Aorta (tissue), 5 donors: Measurements from ENCODE around the gene FGD3. TPM values are rescaled to one million over a fixed set of nuclear protein-coding genes. Genes with fewer than 3 reads are reported as not detected.

Source experiments
- ATAC-seq: fragments of 200-7000 bp; cut with Tn5 transposase; one replicate; pipeline ENCODE4 v1.9.1; 2022; ENCODE audit warnings: moderate library complexity; ENCODE audit not compliant: low FRiP score
- DNase-seq, 2 donors: peaks; one replicate each; pipeline ENCODE4 v3.0.0-alpha.2; 2020
- H3K27ac ChIP-seq, 2 donors: one replicate each; pipeline ENCODE4 v1.5.1; 2013; ENCODE audit warnings: low read length in 2 of 2, mild to moderate bottlenecking in 2 of 2, moderate library complexity in 2 of 2, control low read depth in 1 of 2, inconsistent platforms in 1 of 2, low read depth in 1 of 2
- H3K27me3 ChIP-seq, 2 donors: one replicate each; pipeline ENCODE4 v1.6.1; 2013; ENCODE audit warnings: control low read depth in 1 of 2, low read length in 1 of 2, mild to moderate bottlenecking in 1 of 2, moderate library complexity in 1 of 2; ENCODE audit not compliant: insufficient read depth in 2 of 2, control insufficient read depth in 1 of 2
- H3K36me3 ChIP-seq, 2 donors: one replicate each; pipeline ENCODE4 v1.6.1; 2013; ENCODE audit warnings: control low read depth in 1 of 2, low read length in 1 of 2, mild to moderate bottlenecking in 1 of 2; ENCODE audit not compliant: insufficient read depth in 2 of 2, control insufficient read depth in 1 of 2
- H3K4me1 ChIP-seq, 2 donors: one replicate each; pipeline ENCODE4 v1.6.1; 2013; ENCODE audit warnings: low read length in 2 of 2, control low read depth in 1 of 2, mild to moderate bottlenecking in 1 of 2, moderate library complexity in 1 of 2; ENCODE audit not compliant: insufficient read depth in 2 of 2, control insufficient read depth in 1 of 2
- H3K4me3 ChIP-seq, 2 donors: one replicate each; pipeline ENCODE4 v1.5.1; 2013; ENCODE audit warnings: low read length in 2 of 2, control low read depth in 1 of 2, mild to moderate bottlenecking in 1 of 2
- H3K9me3 ChIP-seq: one replicate; pipeline ENCODE4 v1.6.1; 2013; ENCODE audit warnings: mild to moderate bottlenecking, low read length; ENCODE audit not compliant: control insufficient read depth
- WGBS, 2 donors: extraction: QIAGEN DNeasy Blood & Tissue Kit; methylation state at CpG; one replicate each; pipeline ENCODE4 v1.1.7; 2013; 5-methylcytosine and 5-hydroxymethylcytosine counted together
- intact Hi-C, 2 donors: fragments of 100-400 bp; cut with DNase I; formaldehyde crosslinking; loops; one replicate each; pipeline versions ENCODE4 v1.14.2 to v1.15.0; 2022
- polyA plus RNA-seq, 2 donors: library from polyadenylated mRNA; stranded (reverse); fragments of 200-250 nt; gene quantifications; one replicate each; pipeline ENCODE4 v1.2.3, GENCODE V29; 2013
- total RNA-seq, 2 donors: library from RNA; stranded (reverse); fragmentation: NEBNext Ultra II Directional; extraction: Animal tissue kit (Norgen Biotek cat#: 25700); gene quantifications; one replicate each; pipeline ENCODE4 v1.2.1, GENCODE V29; 2021
- donor health status: healthy with polysubstance abuse.
- donor health status: Bipolar disorder and iron deficiency.
- donor health status: DM: no; HTN: no; CAD: no.
- donor health status: DM: no; HTN: no; CAD: no.
- donor health status: DM: yes; HTN: yes; CAD: no.

Gene FGD3
- total and polyA plus RNA-seq, 4 donors = 0.69 to 13.4 (median 5.8) TPM

GRCh38 chr9:93007529-93008058 is 60.3 kb downstream of the FGD3 start:
- WGBS, 2 donors = 82 to 86% methylated on average over 12 of the region's 12 CpGs
- intact Hi-C loops = loop anchor here (5.0 to 10.0 kb wide), 3 partner anchors 45 to 297 kb away; partner anchors contain the start of gene CARD19 (in 2 of the 2)

GRCh38 chr9:93008457-93008856 is 61.1 kb downstream of the FGD3 start:
- H3K4me3 ChIP-seq = no peak overlapping the region
- DNase-seq (no peak), ATAC-seq (no peak)
- H3K9me3 ChIP-seq = no peaks in the 10 kb centered on the region
- 95% methylated on average over 8 of the region's 8 CpGs for WGBS, 2 donors
- no peaks in the 10 kb centered on the region for H3K36me3 ChIP-seq
- no peaks in the 10 kb centered on the region for H3K27me3 ChIP-seq
- intact Hi-C loops = loop anchor here (5.0 to 10.0 kb wide), 3 partner anchors 44 to 296 kb away; partner anchors contain the start of gene CARD19 (in 2 of the 2)
- H3K4me1 ChIP-seq = no peaks in the 10 kb centered on the region
- no peak overlapping the region for H3K27ac ChIP-seq

More at GRCh38 chr9:93007529-93008058, 60.3 kb downstream of the FGD3 start:
- ATAC-seq (no peak), DNase-seq (no peak)
- H3K27ac ChIP-seq = no peak overlapping the region
- H3K27me3 ChIP-seq = no peaks in the 10 kb centered on the region
- no peaks in the 10 kb centered on the region for H3K4me1 ChIP-seq
- no peaks in the 10 kb centered on the region for H3K36me3 ChIP-seq
- no peaks in the 10 kb centered on the region for H3K9me3 ChIP-seq
- no peak overlapping the region for H3K4me3 ChIP-seq

- H3K9me3 ChIP-seq = no peaks in the 10 kb centered on the region
- no peaks in the 10 kb centered on the region for H3K4me1 ChIP-seq
- ATAC-seq (no peak), DNase-seq (no peak)
- no peak overlapping the region for H3K4me3 ChIP-seq
- 86 to 87% methylated on average over 21 of the region's 21 CpGs for WGBS, 2 donors
- H3K27ac ChIP-seq = no peak overlapping the region
- intact Hi-C loops = loop anchor here (5.0 to 10.0 kb wide), 3 partner anchors 43 to 295 kb away; partner anchors contain the start of gene CARD19 (in 2 of the 2)
- H3K27me3 ChIP-seq = no peaks in the 10 kb centered on the region
- H3K36me3 ChIP-seq = no peaks in the 10 kb centered on the region
Observed at GRCh38 chr9:93009337-93010015, 62.2 kb downstream of the FGD3 start.

GRCh38 chr9:93010056-93010455 is 62.7 kb downstream of the FGD3 start:
- H3K4me1 ChIP-seq = no peaks in the 10 kb centered on the region
- no peaks in the 10 kb centered on the region for H3K27me3 ChIP-seq
- H3K4me3 ChIP-seq = no peak overlapping the region
- H3K9me3 ChIP-seq = no peaks in the 10 kb centered on the region
- intact Hi-C loops = no loop called here
- H3K36me3 ChIP-seq = no peaks in the 10 kb centered on the region
- no peak for DNase-seq
- no peak for ATAC-seq
- H3K27ac ChIP-seq = no peak overlapping the region
- 78 to 86% methylated on average over 13 of the region's 13 CpGs for WGBS, 2 donors

GRCh38 chr9:93010704-93011103 is 63.4 kb downstream of the FGD3 start:
- no peaks in the 10 kb centered on the region for H3K36me3 ChIP-seq
- H3K4me3 ChIP-seq = no peak overlapping the region
- 62 to 65% methylated on average over 4 of the region's 4 CpGs for WGBS, 2 donors
- no peak for ATAC-seq
- peak in 1 of 2 donors; percentile 42 for DNase-seq
- no peaks in the 10 kb centered on the region for H3K4me1 ChIP-seq
- H3K27me3 ChIP-seq = no peaks in the 10 kb centered on the region
- H3K9me3 ChIP-seq = no peaks in the 10 kb centered on the region
- H3K27ac ChIP-seq = no peak overlapping the region
- intact Hi-C loops = no loop called here

GRCh38 chr9:93011114-93011513 is 63.8 kb downstream of the FGD3 start:
- Histone ChIP-seq H3K4me3 (no peak overlapping the region), H3K36me3 (no peaks in the 10 kb centered on the region), H3K4me1 (no peaks in the 10 kb centered on the region), H3K27me3 (no peaks in the 10 kb centered on the region), H3K9me3 (no peaks in the 10 kb centered on the region), H3K27ac (no peak overlapping the region)
- no peak for ATAC-seq
- intact Hi-C loops = no loop called here
- WGBS, 2 donors = 96 to 97% methylated on average over 8 of the region's 8 CpGs
- peak in 1 of 2 donors; percentile 42 for DNase-seq

GRCh38 chr9:93012963-93013855 is 65.9 kb downstream of the FGD3 start:
- ATAC-seq (no peak), DNase-seq (no peak)
- H3K9me3 ChIP-seq = no peaks in the 10 kb centered on the region
- no peaks in the 10 kb centered on the region for H3K4me1 ChIP-seq
- H3K36me3 ChIP-seq = no peaks in the 10 kb centered on the region
- no peaks in the 10 kb centered on the region for H3K27me3 ChIP-seq
- WGBS, 2 donors = 94 to 96% methylated on average over 14 of the region's 14 CpGs
- H3K27ac ChIP-seq = no peak overlapping the region
- H3K4me3 ChIP-seq = no peak overlapping the region
- intact Hi-C loops = no loop called here

- Histone ChIP-seq H3K36me3 (no peaks in the 10 kb centered on the region), H3K27ac (no peak overlapping the region), H3K4me3 (no peak overlapping the region), H3K4me1 (no peaks in the 10 kb centered on the region), H3K9me3 (no peaks in the 10 kb centered on the region), H3K27me3 (no peaks in the 10 kb centered on the region)
- DNase-seq = peak in 1 of 2 donors; percentile 60
- ATAC-seq = no peak
- 77 to 80% methylated on average over 13 of the region's 13 CpGs for whole genome bisulfite sequencing, 2 donors
- intact Hi-C loops = no loop called here
Observed at GRCh38 chr9:93013856-93014582, 66.7 kb downstream of the FGD3 start.
